Endothelial cell of umbilical vein (primary cell): Measurements from ENCODE around the gene FOXS1.
A peak's percentile ranks its signal among the peaks of the same experiment; 100 is the strongest.

Source experiments
- EZH2 ChIP-seq: IDR thresholded peaks from 2 replicates; pipeline ENCODE4 v1.6.1; 2012; ENCODE audit warnings: borderline replicate concordance, low read depth, mild to moderate bottlenecking, moderate library complexity, low read length, inconsistent platforms; ENCODE audit not compliant: severe bottlenecking
- GATA2 ChIP-seq: IDR thresholded peaks from 2 replicates; pipeline ENCODE4 v1.7.0; 2011; ENCODE audit warnings: low read depth, mild to moderate bottlenecking, moderate library complexity, mixed read lengths, low read length; ENCODE audit not compliant: insufficient read length, insufficient read depth
- JUN ChIP-seq: IDR thresholded peaks from 2 replicates; pipeline ENCODE4 v1.6.1; 2011; ENCODE audit warnings: borderline replicate concordance, low read depth; ENCODE audit not compliant: insufficient read length, insufficient read depth
- POLR2A ChIP-seq: IDR thresholded peaks from 2 replicates; pipeline ENCODE4 v1.6.1; 2012; ENCODE audit warnings: low read depth, mild to moderate bottlenecking, control low read depth, low read length
- POLR2AphosphoS5 ChIP-seq: IDR thresholded peaks from 2 replicates; pipeline ENCODE4 v1.6.1; 2012; ENCODE audit warnings: low read depth, mild to moderate bottlenecking, control low read depth, low read length, moderate library complexity; ENCODE audit not compliant: insufficient read depth
- TF ChIP-seq, protein P1 (sequence below), 2 donors: IDR thresholded peaks; 1 replicate in 1 of 2; 2 replicates in 1 of 2; pipeline ENCODE4 v1.5.1; 2011; ENCODE audit warnings: low read length in 2 of 2, mild to moderate bottlenecking in 2 of 2, moderate library complexity in 2 of 2, control low read depth in 1 of 2, inconsistent platforms in 1 of 2, low read depth in 1 of 2; ENCODE audit not compliant: insufficient read depth in 1 of 2; ENCODE audit errors: extremely low read depth in 1 of 2

DNA sequence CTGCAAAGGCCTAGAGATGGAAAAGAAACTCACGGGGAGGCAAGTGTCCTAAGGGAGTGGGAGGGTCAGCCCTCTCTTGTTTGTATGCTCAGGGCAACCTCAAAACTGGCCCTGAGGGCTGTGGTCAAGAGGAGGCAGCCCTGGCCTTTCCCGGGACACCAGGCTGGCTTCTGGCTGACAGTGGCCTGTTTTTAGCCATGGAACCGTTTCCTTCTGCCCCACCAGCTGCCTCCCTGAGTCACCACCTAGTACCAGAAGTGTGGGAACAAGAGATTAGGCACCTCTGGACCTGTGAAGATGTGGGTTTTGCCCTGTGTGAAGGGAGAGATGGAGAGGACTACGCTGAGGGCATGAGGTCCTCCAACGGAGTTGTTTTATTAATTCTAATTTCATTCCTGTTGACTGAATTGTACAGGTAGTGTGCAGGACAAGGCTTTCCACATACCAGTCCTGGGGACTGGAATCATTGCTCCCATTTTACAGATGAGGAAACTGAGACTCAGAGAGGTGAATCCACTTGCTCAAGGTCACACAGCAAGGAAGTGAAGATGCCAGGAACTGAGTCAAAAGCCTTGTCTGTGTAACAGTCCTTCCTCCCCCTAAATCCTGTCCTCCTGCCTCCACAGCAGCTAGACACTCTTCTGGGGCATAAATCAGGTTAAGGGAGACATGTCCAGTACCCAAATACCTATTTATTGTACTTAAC lies 5.5 kb downstream of the FOXS1 start:
- TF ChIP-seq, protein P1, sequence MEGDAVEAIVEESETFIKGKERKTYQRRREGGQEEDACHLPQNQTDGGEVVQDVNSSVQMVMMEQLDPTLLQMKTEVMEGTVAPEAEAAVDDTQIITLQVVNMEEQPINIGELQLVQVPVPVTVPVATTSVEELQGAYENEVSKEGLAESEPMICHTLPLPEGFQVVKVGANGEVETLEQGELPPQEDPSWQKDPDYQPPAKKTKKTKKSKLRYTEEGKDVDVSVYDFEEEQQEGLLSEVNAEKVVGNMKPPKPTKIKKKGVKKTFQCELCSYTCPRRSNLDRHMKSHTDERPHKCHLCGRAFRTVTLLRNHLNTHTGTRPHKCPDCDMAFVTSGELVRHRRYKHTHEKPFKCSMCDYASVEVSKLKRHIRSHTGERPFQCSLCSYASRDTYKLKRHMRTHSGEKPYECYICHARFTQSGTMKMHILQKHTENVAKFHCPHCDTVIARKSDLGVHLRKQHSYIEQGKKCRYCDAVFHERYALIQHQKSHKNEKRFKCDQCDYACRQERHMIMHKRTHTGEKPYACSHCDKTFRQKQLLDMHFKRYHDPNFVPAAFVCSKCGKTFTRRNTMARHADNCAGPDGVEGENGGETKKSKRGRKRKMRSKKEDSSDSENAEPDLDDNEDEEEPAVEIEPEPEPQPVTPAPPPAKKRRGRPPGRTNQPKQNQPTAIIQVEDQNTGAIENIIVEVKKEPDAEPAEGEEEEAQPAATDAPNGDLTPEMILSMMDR (IDR thresholded peaks at IDR 0.05; ENCODE audit: extremely low read depth in 1 of 2, insufficient read depth in 1 of 2, low read depth in 1 of 2, low read length in 2 of 2) = no peak
- TF ChIP-seq GATA2 (peak; percentile 29), EZH2 (no peak), POLR2A (no peak), POLR2AphosphoS5 (no peak), JUN (no peak)
